ENCODE measurements around the gene SCD.
A peak's percentile ranks its signal among the peaks of the same experiment; 100 is the strongest.
"Not testable (repeated sequence)": the region's sequence is repeated elsewhere in the genome, so short reads cannot be mapped to it uniquely, and the experiment has no call there.

SCD gene

DNA sequence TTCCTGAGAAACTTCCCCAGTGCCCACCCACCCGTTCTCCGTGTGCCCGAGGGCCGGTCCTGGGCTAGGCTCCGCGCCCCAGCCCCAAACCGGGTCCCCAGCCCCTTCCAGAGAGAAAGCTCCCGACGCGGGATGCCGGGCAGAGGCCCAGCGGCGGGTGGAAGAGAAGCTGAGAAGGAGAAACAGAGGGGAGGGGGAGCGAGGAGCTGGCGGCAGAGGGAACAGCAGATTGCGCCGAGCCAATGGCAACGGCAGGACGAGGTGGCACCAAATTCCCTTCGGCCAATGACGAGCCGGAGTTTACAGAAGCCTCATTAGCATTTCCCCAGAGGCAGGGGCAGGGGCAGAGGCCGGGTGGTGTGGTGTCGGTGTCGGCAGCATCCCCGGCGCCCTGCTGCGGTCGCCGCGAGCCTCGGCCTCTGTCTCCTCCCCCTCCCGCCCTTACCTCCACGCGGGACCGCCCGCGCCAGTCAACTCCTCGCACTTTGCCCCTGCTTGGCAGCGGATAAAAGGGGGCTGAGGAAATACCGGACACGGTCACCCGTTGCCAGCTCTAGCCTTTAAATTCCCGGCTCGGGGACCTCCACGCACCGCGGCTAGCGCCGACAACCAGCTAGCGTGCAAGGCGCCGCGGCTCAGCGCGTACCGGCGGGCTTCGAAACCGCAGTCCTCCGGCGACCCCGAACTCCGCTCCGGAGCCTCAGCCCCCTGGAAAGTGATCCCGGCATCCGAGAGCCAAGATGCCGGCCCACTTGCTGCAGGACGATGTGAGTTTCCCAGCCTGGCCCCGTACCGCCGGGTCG is at the start of gene SCD:
Gene SCD (plus strand): TSS at position 469 of the 803 bp plus-strand sequence. CDS start 272 bp downstream, at position 741.
- DNase-seq (ENCODE audit: low read depth, low spot score) = peak; percentile 29

DNA sequence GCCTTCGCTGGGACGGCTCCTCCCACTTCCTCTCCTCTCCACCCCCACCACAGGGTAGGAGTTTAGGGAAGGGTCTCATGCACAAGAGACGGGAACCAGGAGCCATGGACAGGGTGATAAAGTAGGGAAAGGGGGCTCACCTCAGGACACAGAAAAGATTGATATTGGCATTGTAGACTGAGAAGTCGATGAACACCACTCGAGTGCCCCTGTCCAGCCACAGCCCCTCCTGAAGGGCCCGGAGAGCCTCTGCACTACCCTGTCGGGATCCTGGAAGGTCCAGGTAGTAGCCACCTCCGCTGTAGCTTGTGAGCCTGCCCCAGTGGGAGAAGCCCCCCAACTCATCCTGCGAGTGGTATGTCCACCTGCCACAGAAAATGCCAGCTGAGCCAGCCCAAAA is 49.8 kb upstream of the SCD start:
- DNase-seq (ENCODE audit: low read depth, low spot score) = no peak

DNA sequence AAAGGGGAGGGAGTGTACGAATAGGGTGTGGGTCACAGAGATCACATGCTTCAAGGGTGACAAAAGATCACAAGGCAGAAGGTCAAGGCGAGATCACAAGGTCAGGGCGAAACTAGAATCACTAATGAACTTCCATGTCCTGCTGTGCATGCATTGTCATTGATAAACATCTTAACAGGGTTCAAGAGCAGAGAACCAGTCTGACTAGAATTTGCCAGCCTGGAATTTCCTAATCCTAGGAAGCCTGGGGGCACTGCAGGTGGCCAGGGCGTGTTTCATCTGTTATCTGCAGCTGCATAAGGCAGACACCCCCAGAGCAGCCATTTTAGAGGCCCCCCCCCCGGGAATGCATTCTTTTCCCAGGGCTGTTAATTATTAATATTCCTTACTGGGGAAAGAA is 45.9 kb upstream of the SCD start:
- not testable (repeated sequence) for DNase-seq (ENCODE audit: low read depth, low spot score)

DNA sequence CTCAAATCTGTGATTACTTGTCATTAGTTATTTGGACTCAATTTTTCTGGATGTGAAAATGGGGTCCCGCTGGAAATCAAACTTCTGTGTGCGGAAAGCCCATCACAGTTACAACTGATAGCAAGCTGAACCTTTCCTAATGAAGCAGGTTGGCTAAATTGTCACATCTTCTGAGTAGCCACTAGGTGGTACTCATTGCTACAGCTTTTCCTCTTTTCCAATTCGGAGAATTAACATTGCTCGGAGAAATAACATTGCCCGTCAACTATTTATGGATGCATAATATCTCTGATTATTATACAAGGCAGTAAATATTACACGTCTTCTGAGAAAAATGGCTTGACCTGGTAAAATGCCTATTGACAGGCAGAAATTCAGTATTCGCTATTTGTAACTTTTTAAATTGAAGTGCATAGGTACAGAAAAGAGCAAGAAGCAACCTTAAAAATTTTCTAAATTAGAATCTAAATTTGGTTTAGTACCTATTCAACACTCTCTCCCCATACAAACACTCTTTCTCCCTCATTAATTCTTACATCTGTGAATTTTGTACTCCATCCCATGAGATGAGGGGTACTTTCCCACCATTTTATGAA is 43.2 kb upstream of the SCD start:
- DNase-seq (ENCODE audit: low read depth, low spot score) = no peak

DNA sequence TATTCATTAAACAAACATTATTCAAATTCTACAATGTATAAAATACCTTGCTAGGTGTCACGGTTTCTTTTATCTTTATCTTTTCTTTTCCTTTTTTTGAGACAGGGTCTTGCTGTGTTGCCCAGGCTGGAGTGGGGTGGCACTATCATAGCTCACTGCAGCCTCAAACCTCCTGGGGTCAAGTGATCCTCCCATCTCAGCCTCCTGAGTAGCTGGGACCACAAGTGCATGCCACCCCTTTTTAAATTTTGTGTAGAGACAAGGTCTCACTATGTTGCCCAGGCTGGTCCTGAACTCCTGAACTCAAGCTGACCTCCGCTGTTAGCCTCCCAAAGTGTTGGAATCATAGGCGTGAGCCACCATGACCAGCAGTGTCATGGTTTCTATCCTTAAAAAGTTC is 42.6 kb upstream of the SCD start:
- no peak for DNase-seq (ENCODE audit: low read depth, low spot score)

DNA sequence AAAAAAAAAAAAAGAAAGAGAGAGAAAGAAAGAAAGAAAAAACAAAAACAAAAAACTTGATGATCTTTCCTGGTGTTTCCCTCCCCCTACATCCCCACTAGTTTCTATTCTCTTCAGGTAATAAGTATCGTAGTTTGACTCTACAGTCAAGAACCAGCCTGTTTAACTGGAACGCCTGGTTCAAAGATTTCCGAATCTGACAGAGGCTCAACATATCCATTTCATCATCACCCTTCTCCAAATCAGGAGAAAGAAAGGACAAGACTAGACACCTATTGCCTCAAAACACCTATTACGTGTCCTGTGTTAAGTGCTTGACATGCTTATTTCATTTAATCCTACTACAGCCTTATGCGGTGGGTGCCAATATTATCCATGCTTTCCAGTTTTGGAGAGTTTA is 40.2 kb upstream of the SCD start:
- DNase-seq (ENCODE audit: low read depth, low spot score) = no peak

DNA sequence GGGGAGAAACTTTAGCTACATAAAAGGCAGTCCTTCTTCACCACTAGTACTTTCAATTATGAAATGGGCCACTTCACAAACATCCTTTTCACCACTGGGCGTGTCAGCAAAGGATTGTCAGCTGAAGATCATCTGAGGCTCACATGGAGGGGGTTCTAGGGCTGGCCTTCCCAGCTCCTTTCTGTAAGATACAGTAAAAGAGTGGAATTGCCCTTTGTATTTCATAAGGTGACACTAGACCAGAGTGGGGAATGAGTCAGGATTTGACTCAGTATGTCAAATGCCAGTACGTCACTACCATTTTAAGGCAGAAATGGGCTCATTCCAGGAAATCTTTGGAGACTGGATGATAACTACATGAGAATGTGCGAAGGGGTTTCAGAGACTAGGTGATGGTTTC is 39.3 kb upstream of the SCD start:
- no peak for DNase-seq (ENCODE audit: low read depth, low spot score)

DNA sequence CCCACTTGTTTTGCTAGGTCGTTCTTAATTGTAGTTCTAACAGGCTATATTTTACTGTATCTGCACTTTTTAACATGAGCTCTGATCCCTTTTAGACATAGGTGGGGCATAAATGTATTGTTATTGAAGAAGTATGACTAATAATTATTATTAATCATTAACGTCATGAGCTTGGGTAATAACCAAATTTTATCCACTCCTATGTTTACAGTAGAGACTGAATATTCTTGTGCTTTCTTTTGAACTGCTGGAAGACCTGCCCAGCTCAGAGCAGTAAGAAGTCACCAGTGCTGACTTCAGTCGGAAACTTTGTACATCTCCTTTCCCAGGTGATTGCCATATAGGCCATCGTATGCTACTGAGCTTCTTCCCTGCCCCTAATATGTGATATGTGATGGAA is 35.7 kb upstream of the SCD start:
- no peak for DNase-seq (ENCODE audit: low read depth, low spot score)

DNA sequence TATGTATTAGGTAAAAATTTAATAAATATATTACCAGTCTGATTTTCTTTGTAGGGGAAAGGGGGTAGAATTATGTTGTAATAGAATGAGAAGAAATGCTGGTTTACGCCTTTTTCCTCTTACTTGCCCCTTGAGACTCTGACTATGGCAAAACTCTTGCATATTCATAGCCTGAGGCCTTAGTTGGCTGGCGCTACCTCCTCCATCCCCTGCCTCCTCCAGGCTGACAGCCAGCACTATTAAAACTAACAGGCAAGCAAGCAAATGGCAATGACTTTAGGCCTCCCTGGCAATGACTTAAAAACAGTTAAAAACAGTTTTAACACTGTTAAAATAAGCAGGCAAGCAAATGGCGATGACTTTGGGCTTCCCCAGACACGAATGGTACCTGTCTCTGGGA is 31.4 kb upstream of the SCD start:
- no peak for DNase-seq (ENCODE audit: low read depth, low spot score)

DNA sequence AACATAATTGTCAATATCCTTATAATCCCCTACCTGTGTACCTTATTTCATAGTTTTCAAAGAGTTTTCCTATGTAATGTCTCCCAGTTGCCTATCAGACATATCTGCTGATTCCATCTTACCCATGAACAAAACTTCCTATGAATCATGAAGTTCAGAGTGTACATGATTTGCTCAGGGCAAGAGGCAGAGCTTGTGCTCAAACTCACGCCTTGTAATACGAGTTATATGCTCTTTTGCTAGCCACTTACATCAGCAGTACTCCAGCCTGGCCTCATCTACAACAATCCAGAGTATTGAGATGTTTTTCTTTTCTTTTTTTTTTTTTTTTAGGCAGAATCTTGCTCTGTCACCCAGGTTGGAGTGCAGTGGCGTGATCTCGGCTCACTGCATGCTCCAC is 28.8 kb upstream of the SCD start:
- no peak for DNase-seq (ENCODE audit: low read depth, low spot score)

DNA sequence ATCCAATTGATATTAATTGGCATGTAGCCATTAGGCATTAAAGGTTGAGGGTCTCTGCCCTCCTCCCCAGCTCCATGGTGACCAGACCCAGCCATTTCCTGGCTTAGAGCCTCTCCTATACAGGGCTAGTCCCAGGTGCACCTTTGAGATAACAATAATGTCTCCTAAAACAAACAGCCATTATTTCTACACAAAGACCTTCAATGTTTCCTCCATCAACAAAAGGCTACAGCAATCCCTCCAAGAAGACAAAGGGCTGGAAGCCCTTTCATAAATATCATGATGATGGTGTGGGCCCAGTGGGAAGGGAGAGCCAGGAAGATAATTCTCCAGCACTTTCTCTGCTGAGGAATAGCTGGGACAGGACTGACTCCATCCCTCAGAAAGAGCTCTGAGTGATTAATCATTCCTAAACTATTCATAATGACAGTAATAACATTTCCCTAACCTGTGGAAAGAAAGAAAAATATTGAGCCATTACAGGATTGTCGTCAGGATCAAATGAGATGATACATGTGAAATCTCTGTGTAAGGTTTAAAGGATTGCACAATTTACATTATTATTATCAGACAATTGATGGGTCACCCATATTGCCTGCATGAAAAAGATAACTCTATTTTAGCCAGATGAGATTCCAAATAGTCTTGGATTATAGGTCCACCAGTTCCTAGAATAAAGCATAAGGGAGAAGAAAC is 27.2 kb upstream of the SCD start:
- no peak for DNase-seq (ENCODE audit: low read depth, low spot score)

DNA sequence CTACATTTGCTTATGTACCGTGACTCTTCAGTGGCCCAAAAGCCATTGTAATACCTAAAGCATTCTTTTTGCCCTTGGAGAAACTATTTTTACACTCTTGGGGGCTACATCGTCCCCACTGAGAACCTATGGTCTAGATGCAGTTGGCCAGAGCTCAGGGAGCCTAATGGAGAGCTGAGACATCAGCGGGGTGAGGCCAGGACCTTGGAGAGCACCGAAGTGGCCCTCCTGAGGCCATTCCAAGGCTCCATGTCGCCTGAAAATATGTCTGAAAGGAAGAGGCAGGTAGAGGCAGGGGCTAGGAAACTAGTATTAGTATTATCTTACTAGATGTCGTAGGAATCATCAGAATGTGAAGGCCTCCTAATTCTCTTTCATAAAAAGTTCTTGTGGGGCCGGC is 21.9 kb upstream of the SCD start:
- DNase-seq (ENCODE audit: low read depth, low spot score) = no peak

DNA sequence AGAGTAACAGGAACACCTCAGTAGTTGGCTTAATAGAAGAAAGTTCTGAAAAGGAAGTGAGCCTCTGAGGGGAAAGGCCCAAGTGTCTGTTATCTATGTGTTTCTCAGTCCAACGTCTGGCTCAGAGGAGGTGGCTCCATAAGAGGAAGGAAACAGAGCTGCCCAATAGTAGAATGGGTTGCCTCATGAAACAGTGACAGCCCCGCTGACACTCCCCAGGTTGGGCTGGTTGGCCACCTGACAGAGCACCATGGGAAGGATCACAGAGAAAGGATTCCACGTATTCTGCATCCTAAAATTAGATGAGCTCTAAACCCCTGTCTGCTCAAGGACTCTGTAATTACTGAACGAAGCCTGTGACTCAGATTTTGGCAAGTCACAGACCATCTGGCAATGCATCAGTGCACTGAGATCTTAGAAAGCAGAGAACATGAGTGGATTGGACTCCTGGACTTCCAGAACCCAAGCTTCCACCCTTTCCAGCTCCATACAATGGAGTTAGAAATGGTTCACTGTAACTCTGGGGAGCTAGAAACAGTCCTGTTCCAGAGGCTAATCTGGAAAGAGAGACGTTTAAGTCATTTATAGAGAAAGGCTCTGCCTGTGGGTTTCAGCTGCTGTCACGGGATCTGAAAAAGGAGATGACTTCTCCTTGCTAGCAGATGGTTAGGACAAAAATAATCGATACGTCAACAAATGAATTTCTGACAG is 19.9 kb upstream of the SCD start:
- no peak for DNase-seq (ENCODE audit: low read depth, low spot score)

DNA sequence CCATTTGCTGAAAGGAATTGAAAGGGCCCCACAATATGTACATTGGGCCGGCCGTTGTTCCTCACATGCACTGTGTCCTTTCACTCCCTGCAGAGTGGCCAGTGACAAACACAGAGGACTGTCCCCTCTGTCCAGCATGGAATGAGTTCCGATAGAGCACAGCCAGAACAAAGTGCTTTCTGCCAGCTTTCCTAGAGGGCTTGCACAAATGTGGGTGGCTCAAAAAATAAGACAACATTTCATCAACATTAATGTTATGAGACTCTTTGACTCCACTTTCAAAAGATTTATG is 19.4 kb upstream of the SCD start:
- no peak for DNase-seq (ENCODE audit: low read depth, low spot score)

DNA sequence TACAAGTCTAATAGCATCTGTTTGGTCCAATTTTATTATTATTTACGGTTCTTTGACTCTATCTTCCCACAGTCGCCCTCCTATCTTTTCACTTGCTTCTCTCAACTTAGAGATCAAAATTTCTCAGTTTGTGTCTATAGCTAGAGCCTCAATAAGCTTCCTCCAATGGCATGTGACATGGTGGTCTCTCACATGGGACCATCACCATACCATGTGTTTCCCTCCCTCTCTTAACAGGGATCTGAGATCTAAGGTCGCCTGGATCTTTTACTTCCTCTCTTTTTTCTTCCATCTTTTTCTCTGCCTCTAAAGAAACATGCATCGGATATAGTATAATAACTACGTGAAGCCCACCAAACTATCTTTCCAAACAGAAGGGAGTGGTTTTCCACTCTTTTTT is 18.8 kb upstream of the SCD start:
- DNase-seq (ENCODE audit: low read depth, low spot score) = no peak

DNA sequence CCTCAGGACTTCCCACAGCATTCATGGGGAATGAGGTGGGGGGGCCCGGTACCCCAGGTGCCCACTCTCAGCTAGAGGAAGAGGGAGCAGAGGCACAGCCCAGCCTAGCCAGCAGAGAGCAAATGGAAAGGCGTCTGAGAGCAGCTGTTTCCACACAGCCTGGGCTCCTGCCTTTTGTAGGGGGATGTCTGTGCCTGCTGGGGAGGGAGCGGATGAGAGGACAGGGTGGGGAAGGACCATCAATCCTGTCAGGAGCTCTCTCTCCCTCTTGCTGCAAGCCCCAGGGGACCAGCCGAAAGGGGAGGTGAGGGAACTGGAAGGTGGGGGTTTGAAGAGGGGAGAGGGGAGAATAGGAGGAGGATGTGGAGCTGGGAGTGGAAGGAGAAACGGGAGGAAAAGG is 17.0 kb upstream of the SCD start, which contains the start of gene PKD2L1:
Gene PKD2L1 (minus strand): TSS at position 150 of the 400 bp plus-strand sequence. CDS start 125 bp downstream, at position 25.
- no peak for DNase-seq (ENCODE audit: low read depth, low spot score)

DNA sequence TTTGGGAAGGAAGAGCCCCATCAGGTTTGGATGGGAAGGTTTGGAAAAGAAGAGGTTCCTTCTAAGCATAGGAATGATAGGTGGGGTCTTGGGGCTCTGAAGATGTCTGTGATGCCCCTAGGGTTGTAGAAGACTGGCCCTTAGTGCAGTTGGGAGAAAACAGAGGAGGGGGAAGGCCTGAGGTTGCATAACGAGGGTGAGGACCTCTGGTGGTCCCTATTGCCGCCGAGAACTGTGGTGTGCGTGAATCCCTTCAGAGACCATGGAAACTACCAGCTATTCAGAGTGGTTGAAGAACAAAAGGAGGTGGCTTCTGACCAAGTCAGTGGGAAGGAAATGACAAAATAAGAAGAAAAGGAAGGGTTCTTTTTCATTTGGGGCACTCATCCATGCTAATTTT is 13.9 kb upstream of the SCD start:
- DNase-seq (ENCODE audit: low read depth, low spot score) = no peak

DNA sequence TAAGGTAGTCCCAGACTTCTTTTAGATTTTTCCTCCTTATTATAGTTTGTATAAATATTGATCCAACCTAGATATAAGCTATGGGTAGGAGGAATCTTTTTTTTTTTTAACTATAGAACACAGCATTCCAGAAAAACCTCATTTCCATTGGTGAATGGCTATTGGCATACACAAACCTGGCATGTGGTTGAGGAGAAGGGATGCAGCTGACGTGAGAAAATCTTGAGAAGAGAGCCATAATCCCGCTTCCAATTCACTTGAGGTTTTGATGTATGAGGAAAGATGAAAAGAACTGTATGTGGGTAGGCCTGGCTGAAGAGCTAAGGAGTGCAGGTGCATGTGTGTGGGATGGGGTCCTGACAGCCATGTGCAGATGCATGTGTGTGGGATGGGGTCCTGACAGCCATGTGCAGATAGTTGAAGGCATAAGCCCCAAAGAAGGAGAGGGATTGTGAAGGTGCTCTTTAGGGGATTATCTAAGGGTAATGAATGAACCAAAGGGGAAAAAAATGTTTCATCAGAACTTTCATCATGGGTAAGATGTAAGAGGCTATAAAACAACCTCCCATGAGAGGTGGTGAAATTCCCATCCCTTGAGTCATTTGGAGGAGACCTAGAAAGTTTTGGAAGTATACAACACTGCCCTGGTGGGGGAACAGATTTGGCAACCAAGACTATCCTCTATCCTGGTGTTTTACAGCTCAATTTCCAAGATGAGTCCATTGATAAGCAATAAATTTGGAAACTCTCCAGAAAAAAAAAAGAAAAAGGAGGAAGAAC is 13.2 kb upstream of the SCD start:
- no peak for DNase-seq (ENCODE audit: low read depth, low spot score)

DNA sequence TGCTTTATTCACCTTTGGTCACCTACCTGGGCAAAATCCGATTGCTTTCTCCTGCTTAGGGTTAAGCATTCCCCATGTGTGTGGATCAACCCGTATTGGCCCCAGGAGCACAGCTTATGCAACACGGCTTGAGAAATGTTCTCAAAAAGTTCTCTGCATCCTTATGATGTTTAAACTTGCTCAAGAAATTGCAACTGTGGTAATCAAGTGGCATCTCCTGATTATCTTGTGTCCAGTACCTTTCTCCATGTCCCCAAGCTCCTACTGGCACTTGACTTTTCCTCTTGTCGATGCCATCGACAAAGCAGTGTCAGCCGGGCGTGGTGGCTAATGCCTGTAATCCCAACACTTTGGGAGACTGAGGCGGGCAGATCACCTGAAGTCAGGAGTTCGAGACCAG is 12.3 kb upstream of the SCD start:
- no peak for DNase-seq (ENCODE audit: low read depth, low spot score)

DNA sequence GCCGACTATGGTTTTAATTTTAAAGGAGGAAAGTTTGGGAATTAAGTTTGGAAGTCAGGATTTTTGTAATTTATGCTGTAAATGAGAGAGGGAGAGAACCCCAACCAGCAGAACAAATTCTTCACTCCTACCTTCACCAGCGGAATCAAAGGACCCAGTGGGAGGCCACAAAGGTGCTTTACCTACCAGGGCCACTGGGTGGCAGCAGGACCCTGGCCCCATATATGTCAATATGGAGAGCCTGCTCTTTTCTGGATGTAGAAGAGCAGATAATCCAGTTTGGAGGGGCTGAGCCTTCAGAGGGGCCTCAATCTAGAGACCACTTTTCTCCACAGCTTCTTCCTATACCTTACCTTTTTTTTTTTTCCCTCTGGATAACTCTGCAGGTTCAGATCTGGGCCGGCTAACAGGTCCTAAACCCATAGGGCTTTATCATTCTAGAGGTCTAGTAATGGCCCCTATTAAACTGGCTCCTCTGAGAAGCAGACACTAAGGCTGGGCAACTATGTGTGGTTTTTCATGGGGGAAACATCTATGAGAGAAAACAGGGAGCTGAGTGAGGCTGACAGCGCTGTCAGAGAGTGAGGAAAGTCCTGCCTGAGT is 8.5 kb upstream of the SCD start:
- peak; percentile 53 for DNase-seq (ENCODE audit: low read depth, low spot score)

DNA sequence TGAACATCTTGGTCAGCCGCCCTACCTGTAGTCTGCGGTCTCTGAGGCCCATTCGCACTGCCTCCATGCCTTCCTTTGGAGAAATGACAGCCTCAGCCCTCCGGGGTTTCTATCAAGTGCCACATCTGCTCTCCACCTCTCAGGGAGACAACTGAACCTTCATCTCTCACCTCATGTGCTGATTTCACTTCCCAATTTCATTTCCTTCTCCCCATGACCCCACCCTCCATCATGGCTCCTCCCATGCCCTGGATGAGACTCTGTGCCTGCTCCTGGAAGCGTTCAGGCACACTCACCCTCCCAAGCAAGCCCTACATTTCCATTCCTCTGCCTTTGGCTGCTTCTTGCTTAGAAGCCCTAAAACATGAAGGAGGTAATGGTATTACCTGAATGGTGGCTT is 7.8 kb upstream of the SCD start:
- no peak for DNase-seq (ENCODE audit: low read depth, low spot score)

Measured in activated CD4-positive, CD25-positive, alpha-beta regulatory T cell treated with anti-CD3 and anti-CD28 coated beads, Interleukin-2, amount 50 U/mL, for 16 hours (primary cell).